Measurements from ENCODE around the gene LEMD3.

DNA sequence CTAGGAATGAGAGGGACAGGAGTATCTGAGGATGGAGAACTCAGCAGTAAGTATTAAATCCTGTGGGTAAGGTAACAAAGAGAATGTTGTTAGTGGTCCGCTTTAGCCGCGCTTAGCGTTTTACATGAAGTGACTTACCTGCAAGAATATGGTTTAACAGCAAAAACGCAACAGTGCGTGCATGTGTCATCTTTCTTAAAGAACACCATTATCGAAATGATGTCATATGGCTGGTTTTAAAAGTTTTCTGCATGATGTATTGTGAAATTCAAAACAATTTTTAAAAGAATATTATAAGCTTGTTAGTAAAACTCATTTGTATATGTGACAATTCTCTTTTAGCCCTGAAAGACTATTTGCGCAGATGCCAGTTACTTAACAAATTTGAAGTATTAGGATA, 1.7 kb downstream of the LEMD3 start:
- TF ChIP-seq, protein P1, sequence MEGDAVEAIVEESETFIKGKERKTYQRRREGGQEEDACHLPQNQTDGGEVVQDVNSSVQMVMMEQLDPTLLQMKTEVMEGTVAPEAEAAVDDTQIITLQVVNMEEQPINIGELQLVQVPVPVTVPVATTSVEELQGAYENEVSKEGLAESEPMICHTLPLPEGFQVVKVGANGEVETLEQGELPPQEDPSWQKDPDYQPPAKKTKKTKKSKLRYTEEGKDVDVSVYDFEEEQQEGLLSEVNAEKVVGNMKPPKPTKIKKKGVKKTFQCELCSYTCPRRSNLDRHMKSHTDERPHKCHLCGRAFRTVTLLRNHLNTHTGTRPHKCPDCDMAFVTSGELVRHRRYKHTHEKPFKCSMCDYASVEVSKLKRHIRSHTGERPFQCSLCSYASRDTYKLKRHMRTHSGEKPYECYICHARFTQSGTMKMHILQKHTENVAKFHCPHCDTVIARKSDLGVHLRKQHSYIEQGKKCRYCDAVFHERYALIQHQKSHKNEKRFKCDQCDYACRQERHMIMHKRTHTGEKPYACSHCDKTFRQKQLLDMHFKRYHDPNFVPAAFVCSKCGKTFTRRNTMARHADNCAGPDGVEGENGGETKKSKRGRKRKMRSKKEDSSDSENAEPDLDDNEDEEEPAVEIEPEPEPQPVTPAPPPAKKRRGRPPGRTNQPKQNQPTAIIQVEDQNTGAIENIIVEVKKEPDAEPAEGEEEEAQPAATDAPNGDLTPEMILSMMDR (IDR thresholded peaks at IDR 0.05), result no peak
- TF ChIP-seq POLR2A (IDR thresholded peaks at IDR 0.05) (no peak), EP300 (IDR thresholded peaks at IDR 0.05) (no peak)
